Measurements from ENCODE around the gene INO80C.

DNA sequence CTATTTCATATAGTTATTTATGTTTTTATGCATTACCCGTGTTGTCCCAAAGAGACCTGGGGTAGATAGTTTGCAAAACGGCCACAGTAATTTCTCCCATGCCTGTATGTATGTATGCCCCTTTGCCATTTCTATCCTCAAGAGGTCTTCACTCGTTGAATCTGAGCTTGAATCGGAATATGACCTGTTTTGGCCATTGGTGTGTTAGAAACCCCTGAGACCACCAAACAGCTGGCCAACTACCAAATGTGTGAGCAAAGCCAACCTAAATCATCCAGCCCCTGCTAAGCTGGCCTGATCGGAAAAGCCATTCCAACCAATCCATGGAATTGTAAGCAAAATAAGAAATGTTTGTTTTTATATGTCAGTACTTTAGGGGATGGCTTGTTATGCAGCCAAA, 23.4 kb upstream of the INO80C start:
- TF ChIP-seq EZH2 (IDR thresholded peaks at IDR 0.05) (no peak), POLR2AphosphoS5 (IDR thresholded peaks at IDR 0.05; ENCODE audit: borderline replicate concordance, low read depth, low read length) (no peak)
